Measurements from ENCODE around the gene GKN1.

DNA sequence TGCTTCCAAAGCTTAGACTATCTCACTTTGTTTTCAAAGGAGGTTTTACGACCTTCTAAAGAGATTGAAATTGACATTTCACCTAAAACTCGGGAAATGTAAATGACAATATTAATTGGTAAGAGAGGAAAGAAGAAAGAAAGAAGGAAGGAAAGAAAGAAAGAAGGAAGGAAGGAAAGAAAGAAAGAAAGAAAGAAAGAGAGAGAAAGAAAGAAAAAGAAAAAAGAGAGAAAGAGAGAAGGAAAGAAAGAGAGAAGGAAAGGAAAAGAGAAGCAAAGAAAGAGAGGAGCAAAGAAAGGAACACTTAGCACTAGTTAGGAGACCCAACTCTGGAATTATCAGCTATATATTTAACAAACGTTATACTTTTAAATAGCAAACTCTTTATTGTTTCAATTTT lies 3.7 kb downstream of the GKN1 start:
- TF ChIP-seq, protein P1, sequence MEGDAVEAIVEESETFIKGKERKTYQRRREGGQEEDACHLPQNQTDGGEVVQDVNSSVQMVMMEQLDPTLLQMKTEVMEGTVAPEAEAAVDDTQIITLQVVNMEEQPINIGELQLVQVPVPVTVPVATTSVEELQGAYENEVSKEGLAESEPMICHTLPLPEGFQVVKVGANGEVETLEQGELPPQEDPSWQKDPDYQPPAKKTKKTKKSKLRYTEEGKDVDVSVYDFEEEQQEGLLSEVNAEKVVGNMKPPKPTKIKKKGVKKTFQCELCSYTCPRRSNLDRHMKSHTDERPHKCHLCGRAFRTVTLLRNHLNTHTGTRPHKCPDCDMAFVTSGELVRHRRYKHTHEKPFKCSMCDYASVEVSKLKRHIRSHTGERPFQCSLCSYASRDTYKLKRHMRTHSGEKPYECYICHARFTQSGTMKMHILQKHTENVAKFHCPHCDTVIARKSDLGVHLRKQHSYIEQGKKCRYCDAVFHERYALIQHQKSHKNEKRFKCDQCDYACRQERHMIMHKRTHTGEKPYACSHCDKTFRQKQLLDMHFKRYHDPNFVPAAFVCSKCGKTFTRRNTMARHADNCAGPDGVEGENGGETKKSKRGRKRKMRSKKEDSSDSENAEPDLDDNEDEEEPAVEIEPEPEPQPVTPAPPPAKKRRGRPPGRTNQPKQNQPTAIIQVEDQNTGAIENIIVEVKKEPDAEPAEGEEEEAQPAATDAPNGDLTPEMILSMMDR (conservative IDR thresholded peaks at IDR 0.05; ENCODE audit: low read length), result no peak
- TF ChIP-seq EZH2phosphoT487 (IDR thresholded peaks at IDR 0.05; ENCODE audit: borderline replicate concordance, low read depth, low read length), result no peak
